ENCODE measurements around the gene DNAH12.

Gene DNAH12

GRCh38 chr3:57409471-57409870 is 134.7 kb downstream of the DNAH12 start:
- H3K4me1 ChIP-seq (ENCODE audit: insufficient read depth, low read length, poor library complexity, severe bottlenecking), result no peaks in the 10 kb centered on the region

GRCh38 chr3:57402675-57403074 is 141.5 kb downstream of the DNAH12 start:
- no peak overlapping the region for H3K9ac ChIP-seq (ENCODE audit: low read depth, low read length, poor library complexity, severe bottlenecking)
- no peaks in the 10 kb centered on the region for H3K36me3 ChIP-seq (ENCODE audit: insufficient read depth, low read length)
- no peaks in the 10 kb centered on the region for H3K27me3 ChIP-seq (ENCODE audit: insufficient read depth, low read length, poor library complexity, severe bottlenecking)
- no peak overlapping the region for H2AFZ ChIP-seq (ENCODE audit: low read length)
- no peaks in the 10 kb centered on the region for H3K79me2 ChIP-seq (ENCODE audit: insufficient read depth, low read length)
- no peaks in the 10 kb centered on the region for H4K20me1 ChIP-seq (ENCODE audit: insufficient read depth, low read length, poor library complexity, severe bottlenecking)
- no peaks in the 10 kb centered on the region for H3K9me2 ChIP-seq (replicated peaks; ENCODE audit: low read depth, low read length)
- peaks cover 2% of the 10 kb centered on the region for H3K4me1 ChIP-seq (ENCODE audit: insufficient read depth, low read length, poor library complexity, severe bottlenecking)
- H3K9me3 ChIP-seq (ENCODE audit: insufficient read depth, low read depth, low read length), result peaks cover 8% of the 10 kb centered on the region; the same call in 1 of the 2 replicates
- TF ChIP-seq EZH2phosphoT487 (IDR thresholded peaks at IDR 0.05; ENCODE audit: borderline replicate concordance), result no peak
- TF ChIP-seq CTCF (conservative IDR thresholded peaks at IDR 0.05; ENCODE audit: low read length), result no peak
- no peaks in the 10 kb centered on the region for H3F3A ChIP-seq (ENCODE audit: low read depth)
- H3K4me2 ChIP-seq (ENCODE audit: low read depth, low read length, poor library complexity, severe bottlenecking), result no peak overlapping the region
- no peak overlapping the region for H3K4me3 ChIP-seq (ENCODE audit: low read length, poor library complexity, severe bottlenecking)

More at GRCh38 chr3:57409471-57409870, 134.7 kb downstream of the DNAH12 start:
- Histone ChIP-seq H3K79me2 (ENCODE audit: insufficient read depth, low read length) (no peaks in the 10 kb centered on the region), H3K9ac (ENCODE audit: low read depth, low read length, poor library complexity, severe bottlenecking) (no peak overlapping the region), H3K36me3 (ENCODE audit: insufficient read depth, low read length) (no peaks in the 10 kb centered on the region), H3K4me2 (ENCODE audit: low read depth, low read length, poor library complexity, severe bottlenecking) (no peak overlapping the region), H4K20me1 (ENCODE audit: insufficient read depth, low read length, poor library complexity, severe bottlenecking) (no peaks in the 10 kb centered on the region), H3K9me2 (replicated peaks; ENCODE audit: low read depth, low read length) (no peaks in the 10 kb centered on the region), H2AFZ (ENCODE audit: low read length) (no peak overlapping the region), H3K27me3 (ENCODE audit: insufficient read depth, low read length, poor library complexity, severe bottlenecking) (no peaks in the 10 kb centered on the region), H3K9me3 (ENCODE audit: insufficient read depth, low read depth, low read length) (no peaks in the 10 kb centered on the region), H3F3A (ENCODE audit: low read depth) (no peaks in the 10 kb centered on the region), H3K4me3 (ENCODE audit: low read length, poor library complexity, severe bottlenecking) (no peak overlapping the region)
- TF ChIP-seq CTCF (conservative IDR thresholded peaks at IDR 0.05; ENCODE audit: low read length) (no peak), EZH2phosphoT487 (IDR thresholded peaks at IDR 0.05; ENCODE audit: borderline replicate concordance) (no peak)

GRCh38 chr3:57397175-57398026 is 146.7 kb downstream of the DNAH12 start:
- H3K9ac ChIP-seq (ENCODE audit: low read depth, low read length, poor library complexity, severe bottlenecking), result peak overlapping the region; percentile 48
- H2AFZ ChIP-seq (ENCODE audit: low read length), result peak overlapping the region; percentile 92
- peak overlapping the region; percentile 40 for H3K4me2 ChIP-seq (ENCODE audit: low read depth, low read length, poor library complexity, severe bottlenecking)

More at GRCh38 chr3:57397175-57398026, 146.7 kb downstream of the DNAH12 start:
- H3K27me3 ChIP-seq (ENCODE audit: insufficient read depth, low read length, poor library complexity, severe bottlenecking), result no peaks in the 10 kb centered on the region
- no peaks in the 10 kb centered on the region for H3K79me2 ChIP-seq (ENCODE audit: insufficient read depth, low read length)
- no peaks in the 10 kb centered on the region for H3K36me3 ChIP-seq (ENCODE audit: insufficient read depth, low read length)
- peak overlapping the region; percentile 43 for H3K4me3 ChIP-seq (ENCODE audit: low read length, poor library complexity, severe bottlenecking)
- no peaks in the 10 kb centered on the region for H3K9me2 ChIP-seq (replicated peaks; ENCODE audit: low read depth, low read length)
- no peaks in the 10 kb centered on the region for H3F3A ChIP-seq (ENCODE audit: low read depth)
- H3K4me1 ChIP-seq (ENCODE audit: insufficient read depth, low read length, poor library complexity, severe bottlenecking), result peaks cover 4% of the 10 kb centered on the region
- no peaks in the 10 kb centered on the region for H4K20me1 ChIP-seq (ENCODE audit: insufficient read depth, low read length, poor library complexity, severe bottlenecking)
- TF ChIP-seq CTCF (conservative IDR thresholded peaks at IDR 0.05; ENCODE audit: low read length), result peak; percentile 91
- no peak for TF ChIP-seq EZH2phosphoT487 (IDR thresholded peaks at IDR 0.05; ENCODE audit: borderline replicate concordance)
- H3K9me3 ChIP-seq (ENCODE audit: insufficient read depth, low read depth, low read length), result peaks cover 8% of the 10 kb centered on the region; the same call in 1 of the 2 replicates
